ENCODE measurements around the gene STARD5.

Gene STARD5

GRCh38 chr15:81273855-81274254 lies 50.1 kb downstream of the STARD5 start:
- DNase-seq, result no peak

- no peak for DNase-seq
Observed at GRCh38 chr15:81273200-81273599, 50.7 kb downstream of the STARD5 start.

- no peak for DNase-seq
Observed at GRCh38 chr15:81271761-81272644, 51.9 kb downstream of the STARD5 start.

- no peak for DNase-seq
Observed at GRCh38 chr15:81270781-81271491, 53.0 kb downstream of the STARD5 start.

GRCh38 chr15:81270188-81270587 lies 53.8 kb downstream of the STARD5 start:
- DNase-seq, result no peak

- no peak for DNase-seq
Observed at GRCh38 chr15:81268881-81269601, 54.9 kb downstream of the STARD5 start.

- no peak for DNase-seq
Observed at GRCh38 chr15:81268340-81268739, 55.6 kb downstream of the STARD5 start.

- peak; percentile 77 for DNase-seq
Observed at GRCh38 chr15:81265944-81266775, 57.8 kb downstream of the STARD5 start.

- DNase-seq, result no peak
Observed at GRCh38 chr15:81265256-81265943, 58.5 kb downstream of the STARD5 start.

GRCh38 chr15:81264072-81264857 lies 59.7 kb downstream of the STARD5 start:
- DNase-seq, result no peak

- no peak for DNase-seq
Observed at GRCh38 chr15:81263477-81263876, 60.5 kb downstream of the STARD5 start.

GRCh38 chr15:81261172-81261811 lies 62.6 kb downstream of the STARD5 start:
- no peak for DNase-seq

GRCh38 chr15:81259760-81260298 lies 64.1 kb downstream of the STARD5 start:
- no peak for DNase-seq
